Stomach (tissue), 19 donors: ENCODE results near the gene PEPD. TPM values are rescaled to one million over a fixed set of nuclear protein-coding genes. Genes with fewer than 3 reads are reported as not detected.

Source experiments
- DNase-seq, 2 donors: peaks; one replicate each; pipeline versions ENCODE4 v3.0.0 to v3.0.0-alpha.2; 2013 to 2019
- H3K27ac ChIP-seq, 5 donors: fragments of 200-600 bp in 4 of 5; sonication (generic) in 4 of 5; one replicate each; pipeline ENCODE4 v1.5.1; 2013 to 2019; ENCODE audit warnings: mild to moderate bottlenecking in 1 of 5, moderate library complexity in 1 of 5
- H3K27me3 ChIP-seq, 3 donors: fragments of 200-600 bp; sonication (generic); one replicate each; pipeline ENCODE4 v1.5.1; 2017 to 2019; ENCODE audit warnings: mixed run types in 1 of 3
- H3K36me3 ChIP-seq, 4 donors: fragments of 200-600 bp; sonication (generic); 1 replicate in 3 of 4; 2 replicates in 1 of 4; pipeline ENCODE4 v1.5.1; 2016 to 2019
- H3K4me1 ChIP-seq, 4 donors: fragments of 200-600 bp; sonication (generic); one replicate each; pipeline ENCODE4 v1.5.1; 2016 to 2019
- H3K4me3 ChIP-seq, 4 donors: fragments of 200-600 bp; sonication (generic) in 3 of 4; one replicate each; pipeline ENCODE4 v1.5.1; 2016 to 2019; ENCODE audit warnings: mild to moderate bottlenecking in 1 of 4
- H3K9me3 ChIP-seq, 4 donors: fragments of 200-600 bp; sonication (generic); one replicate each; pipeline ENCODE4 v1.5.1; 2016 to 2019
- CTCF ChIP-seq, 7 experiments: fragments of 450-650 bp in 4 of 7; fragments of 200-600 bp in 3 of 7; sonication (generic) in 3 of 7; IDR thresholded peaks; one replicate each; pipeline ENCODE4 v1.5.1; 2016 to 2019; ENCODE audit warnings: antibody characterized with exemption in 7 of 7, control low read depth in 2 of 7, mild to moderate bottlenecking in 1 of 7
- EP300 ChIP-seq: sonication (generic); formaldehyde crosslinking; IDR thresholded peaks from one replicate; pipeline ENCODE4 v1.6.1; 2017; ENCODE audit warnings: antibody characterized with exemption
- POLR2A ChIP-seq, 4 donors: fragments of 450-650 bp; IDR thresholded peaks; one replicate each; pipeline ENCODE4 v1.6.1; 2016; ENCODE audit warnings: antibody characterized with exemption in 4 of 4, control low read depth in 2 of 4, mild to moderate bottlenecking in 1 of 4, moderate library complexity in 1 of 4
- POLR2AphosphoS5 ChIP-seq, 3 donors: sonication (generic); formaldehyde crosslinking; IDR thresholded peaks; one replicate each; pipeline ENCODE4 v1.6.1; 2016; ENCODE audit warnings: antibody characterized with exemption in 3 of 3
- WGBS, 5 donors: extraction: QIAGEN DNeasy Blood & Tissue Kit in 3 of 5; methylation state at CpG; one replicate each; pipeline versions ENCODE4 v1.1.5 to v1.1.7; 2013 to 2018; 5-methylcytosine and 5-hydroxymethylcytosine counted together
- intact Hi-C: fragments of 100-400 bp; cut with DNase I; formaldehyde crosslinking; loops from one replicate; pipeline ENCODE4 v1.15.1; 2023; ENCODE audit warnings: low total_unique reads
- long read RNA-seq, 10 donors: transcript quantifications; one replicate each; lab custom pipeline, GENCODE V29; 2026
- polyA plus RNA-seq, 3 donors: library from polyadenylated mRNA; stranded (reverse); fragments of 200-250 nt; gene quantifications; one replicate each; pipeline ENCODE4 v1.2.3, GENCODE V29; 2013
- total RNA-seq, 5 donors: library from RNA; depleted of rRNA; stranded (reverse); fragments of >200 nt; gene quantifications; one replicate each; pipeline versions ENCODE4 v1.1.0 to v1.2.3, GENCODE V29; 2014 to 2016
- donor health status: healthy with polysubstance abuse.
- donor health status: Bipolar disorder and iron deficiency.
- donor health status: healthy.

PEPD gene
- total RNA-seq, result 10 to 100 TPM in 4 of 5 donors, 1 to 10 TPM in 1; 8.8 to 99.4 (median 23.9) TPM
- polyA plus RNA-seq, result 10 to 100 TPM; 36.8 to 54.7 (median 49.3) TPM
- long read RNA-seq, donor 1, partial matches to known transcripts, result 0 of 3 reads
- long read RNA-seq, donor 1, other reads (novel, unspliced or antisense), result 0 of 3 reads
- long read RNA-seq, donor 2, transcript PEPD-201 (15 exons, 1,910 nt), result major isoform, 7 of 27 reads
- long read RNA-seq, donor 2, partial matches to known transcripts, result 10 of 27 reads
- long read RNA-seq, donor 2, other reads (novel, unspliced or antisense), result 7 of 27 reads
- long read RNA-seq, donor 3, partial matches to known transcripts, result 0 of 4 reads
- long read RNA-seq, donor 3, other reads (novel, unspliced or antisense), result 0 of 4 reads
- long read RNA-seq, donor 4, partial matches to known transcripts, result 0 of 3 reads
- long read RNA-seq, donor 4, other reads (novel, unspliced or antisense), result 0 of 3 reads
- long read RNA-seq, donor 5, transcript PEPD-201 (15 exons, 1,910 nt), result major isoform, 7 of 7 reads
- long read RNA-seq, donor 5, partial matches to known transcripts, result 0 of 7 reads
- long read RNA-seq, donor 5, other reads (novel, unspliced or antisense), result 0 of 7 reads
- long read RNA-seq, donor 6, transcript PEPD-201 (15 exons, 1,910 nt), result major isoform, 19 of 40 reads
- long read RNA-seq, donor 6, partial matches to known transcripts, result 13 of 40 reads
- long read RNA-seq, donor 6, other reads (novel, unspliced or antisense), result 7 of 40 reads
- long read RNA-seq, donor 7, transcript PEPD-201 (15 exons, 1,910 nt), result major isoform, 11 of 11 reads
- long read RNA-seq, donor 7, partial matches to known transcripts, result 0 of 11 reads
- long read RNA-seq, donor 7, other reads (novel, unspliced or antisense), result 0 of 11 reads
- long read RNA-seq, donor 8, partial matches to known transcripts, result 0 of 7 reads
- long read RNA-seq, donor 8, other reads (novel, unspliced or antisense), result 0 of 7 reads
- long read RNA-seq, donor 9, transcript PEPD-201 (15 exons, 1,910 nt), result major isoform, 5 of 8 reads
- long read RNA-seq, donor 9, partial matches to known transcripts, result 0 of 8 reads
- long read RNA-seq, donor 9, other reads (novel, unspliced or antisense), result 0 of 8 reads
- long read RNA-seq, donor 10, transcript PEPD-201 (15 exons, 1,910 nt), result major isoform, 9 of 18 reads
- long read RNA-seq, donor 10, partial matches to known transcripts, result 0 of 18 reads
- long read RNA-seq, donor 10, other reads (novel, unspliced or antisense), result 9 of 18 reads

- intact Hi-C loops, result no loop called here
- 3 to 8% (median 4%) methylated on average over 24 to 69 of the region's 69 CpGs for WGBS, 5 donors
- Histone ChIP-seq H3K36me3 (no peaks in the 10 kb centered on the region), H3K9me3 (no peaks in the 10 kb centered on the region), H3K4me1 (peaks cover 8 to 30% (median 25%) of the 10 kb centered on the region in 4 donors), H3K27me3 (no peaks in the 10 kb centered on the region), H3K4me3 (peak within 1 kb of the TSS; percentile 89 to 97 (median 92)), H3K27ac (peak within 1 kb of the TSS; percentile 18 to 81 (median 53))
- DNase-seq, result peak; percentile 90 to 96
- no peak for TF ChIP-seq CTCF (IDR thresholded peaks at IDR 0.05)
- TF ChIP-seq POLR2AphosphoS5 (IDR thresholded peaks at IDR 0.05), result peak in 2 of 3 donors; percentile 88 to 94
Measured at GRCh38 chr19:33521480-33522370, at the start of gene PEPD. Gene PEPD, minus strand, starts transcription at chr19:33521791. Its CDS starts 31 bp downstream, at chr19:33521760.

- peaks cover 0 to 51% (median 4%) of the 10 kb centered on the region in 3 donors for H3K27me3 ChIP-seq
- no peak overlapping the region for H3K27ac ChIP-seq
- peaks cover 0 to 16% (median 12%) of the 10 kb centered on the region in 4 donors for H3K9me3 ChIP-seq
- no peak overlapping the region for H3K4me3 ChIP-seq
- no peaks in the 10 kb centered on the region for H3K4me1 ChIP-seq
- 44 to 51% (median 49%) methylated on average over 5 of the region's 5 CpGs for WGBS, 5 donors
- no peak for DNase-seq
- intact Hi-C loops, result no loop called here
- H3K36me3 ChIP-seq, result no peaks in the 10 kb centered on the region
- no peak for TF ChIP-seq POLR2A (IDR thresholded peaks at IDR 0.05)
- TF ChIP-seq CTCF (IDR thresholded peaks at IDR 0.05), result no peak
- TF ChIP-seq POLR2AphosphoS5 (IDR thresholded peaks at IDR 0.05), result no peak
- no peak for TF ChIP-seq EP300
Measured at GRCh38 chr19:33569821-33570220, 48.2 kb upstream of the PEPD start.

- Histone ChIP-seq H3K27ac (no peak overlapping the region), H3K27me3 (peaks cover 0 to 53% (median 4%) of the 10 kb centered on the region in 3 donors), H3K4me1 (no peaks in the 10 kb centered on the region), H3K9me3 (peaks cover 0 to 6% (median under 1%) of the 10 kb centered on the region in 4 donors), H3K4me3 (no peak overlapping the region), H3K36me3 (no peaks in the 10 kb centered on the region)
- no peak for TF ChIP-seq CTCF (IDR thresholded peaks at IDR 0.05)
- TF ChIP-seq POLR2AphosphoS5 (IDR thresholded peaks at IDR 0.05), result no peak
- no peak for TF ChIP-seq EP300
- TF ChIP-seq POLR2A (IDR thresholded peaks at IDR 0.05), result no peak
- intact Hi-C loops, result no loop called here
- 75 to 87% (median 81%) methylated on average over 2 of the region's 2 CpGs for WGBS, 5 donors
- DNase-seq, result no peak
Measured at GRCh38 chr19:33568706-33569105, 47.1 kb upstream of the PEPD start.
